ENCODE measurements around the gene FRMD5.
A peak's percentile ranks its signal among the peaks of the same experiment; 100 is the strongest.

The FRMD5 gene

GRCh38 chr15:43923553-43923952 lies 271.5 kb downstream of the FRMD5 start:
- no peak for DNase-seq (ENCODE audit: low read depth)

- DNase-seq (ENCODE audit: low read depth) = no peak
Observed at GRCh38 chr15:43922021-43922420, 273.1 kb downstream of the FRMD5 start.

DNA sequence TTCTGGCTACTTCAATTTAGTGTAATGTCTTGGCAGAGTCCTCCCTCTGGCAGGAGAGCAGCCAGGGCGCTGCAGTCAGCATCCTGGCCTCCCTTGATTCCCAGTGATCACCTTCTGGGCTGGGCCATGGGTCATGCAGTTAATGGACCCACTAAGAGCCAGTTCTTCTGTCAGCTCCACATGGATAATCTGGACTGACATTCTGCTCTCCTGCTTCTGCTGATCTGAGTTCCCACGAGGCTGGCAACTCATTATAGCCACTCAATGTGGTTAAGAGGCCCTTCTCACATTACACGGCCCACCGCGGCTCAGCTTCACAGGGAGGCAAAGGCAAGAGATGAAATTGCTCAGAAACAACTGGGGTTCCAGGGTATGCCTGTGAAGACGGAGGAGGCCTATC lies 274.3 kb downstream of the FRMD5 start:
- no peak for DNase-seq (ENCODE audit: low read depth)

GRCh38 chr15:43920254-43920600 lies 274.8 kb downstream of the FRMD5 start:
- DNase-seq (ENCODE audit: low read depth) = no peak

- no peak for DNase-seq (ENCODE audit: low read depth)
Observed at GRCh38 chr15:43919540-43920253, 275.4 kb downstream of the FRMD5 start.

GRCh38 chr15:43918717-43919116 lies 276.4 kb downstream of the FRMD5 start:
- DNase-seq (ENCODE audit: low read depth) = no peak

DNA sequence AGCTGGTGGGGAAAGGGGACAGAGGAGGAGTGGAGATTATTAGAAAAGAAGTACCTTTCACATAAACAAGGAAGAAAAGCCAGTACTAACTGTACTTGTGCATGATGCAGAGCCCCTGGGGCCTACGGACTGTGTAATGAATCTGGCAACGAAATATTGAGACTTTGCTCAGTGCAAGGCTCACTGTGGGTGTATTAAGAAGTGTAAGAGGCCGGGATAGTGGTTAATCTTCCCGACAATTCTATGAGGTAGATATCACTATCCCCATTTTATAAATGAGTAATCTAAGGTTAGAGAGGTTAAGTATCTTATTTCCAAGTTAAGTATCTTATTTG lies 278.8 kb downstream of the FRMD5 start:
- DNase-seq (ENCODE audit: low read depth) = no peak

DNA sequence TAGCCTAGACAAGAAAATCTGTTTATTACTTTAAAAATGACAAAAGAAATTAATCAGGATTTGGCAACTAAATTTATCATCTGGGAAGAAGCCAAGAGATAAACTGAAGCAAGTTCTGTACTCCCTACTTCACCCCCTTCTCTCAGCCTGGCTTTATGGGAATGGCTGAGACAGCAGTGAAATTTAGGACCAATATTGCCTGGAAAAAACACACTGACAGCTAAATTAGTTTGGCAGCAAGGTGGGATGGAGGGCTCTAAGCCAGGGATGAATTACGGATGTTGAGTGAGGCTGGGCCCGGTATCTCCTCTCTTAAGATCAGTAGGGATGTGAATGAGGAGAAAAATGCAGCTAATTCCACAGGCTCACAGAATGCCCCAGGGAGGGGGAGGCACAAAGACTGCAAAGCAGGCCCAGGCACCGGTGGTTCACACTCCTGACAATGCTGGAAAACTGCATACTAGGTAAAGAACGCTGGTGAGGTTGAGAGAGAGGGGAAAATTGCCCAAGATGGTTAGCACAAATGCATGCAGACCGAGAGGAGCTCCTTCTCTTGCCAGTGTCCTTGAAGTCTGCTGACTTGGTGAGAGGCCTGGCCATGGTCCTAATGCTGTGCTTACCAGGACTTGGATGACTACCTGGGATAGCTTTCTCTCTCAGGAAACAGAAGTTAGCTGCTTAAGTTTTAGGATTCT lies 279.3 kb downstream of the FRMD5 start:
- no peak for DNase-seq (ENCODE audit: low read depth)

GRCh38 chr15:43913941-43914340 lies 281.1 kb downstream of the FRMD5 start:
- no peak for DNase-seq (ENCODE audit: low read depth)

DNA sequence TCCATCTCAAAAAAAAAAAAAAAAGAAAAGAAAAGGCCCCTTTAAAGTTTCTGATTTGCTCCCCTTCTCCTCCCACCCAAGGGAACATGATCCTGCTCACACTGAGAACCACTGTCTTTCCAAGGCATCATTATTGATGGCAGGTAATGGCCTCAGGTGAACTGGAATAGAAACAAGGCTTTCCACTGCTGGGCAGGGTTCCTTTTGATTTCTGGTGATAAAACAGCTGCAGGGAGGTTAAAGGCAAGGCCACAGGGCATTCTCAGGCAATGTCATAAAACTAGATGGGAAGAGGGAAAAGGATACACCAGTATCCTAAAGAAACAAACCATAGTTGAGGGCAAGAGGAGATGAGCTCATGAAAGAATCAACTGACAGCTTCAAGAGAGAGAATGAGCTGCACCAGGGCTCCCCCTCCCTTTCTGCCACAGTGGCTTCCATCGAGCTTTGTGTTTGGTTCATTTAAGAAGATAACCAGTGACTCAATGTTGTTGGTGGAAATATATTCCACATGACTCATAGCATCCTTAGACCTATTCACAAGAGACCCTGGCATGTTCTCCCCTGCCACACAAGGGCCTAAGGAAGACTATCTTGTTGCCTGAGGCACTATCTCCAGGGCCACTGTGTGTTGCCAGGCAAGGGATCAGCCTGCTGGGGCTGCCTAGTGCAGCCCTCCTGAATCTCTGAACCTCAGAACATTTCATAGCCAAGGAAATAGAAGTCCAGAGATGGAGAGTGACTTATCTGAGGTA lies 281.9 kb downstream of the FRMD5 start:
- DNase-seq (ENCODE audit: low read depth) = no peak

- no peak for DNase-seq (ENCODE audit: low read depth)
Observed at GRCh38 chr15:43912208-43912607, 282.9 kb downstream of the FRMD5 start.

GRCh38 chr15:43911235-43911781 lies 283.8 kb downstream of the FRMD5 start:
- DNase-seq (ENCODE audit: low read depth) = no peak

DNA sequence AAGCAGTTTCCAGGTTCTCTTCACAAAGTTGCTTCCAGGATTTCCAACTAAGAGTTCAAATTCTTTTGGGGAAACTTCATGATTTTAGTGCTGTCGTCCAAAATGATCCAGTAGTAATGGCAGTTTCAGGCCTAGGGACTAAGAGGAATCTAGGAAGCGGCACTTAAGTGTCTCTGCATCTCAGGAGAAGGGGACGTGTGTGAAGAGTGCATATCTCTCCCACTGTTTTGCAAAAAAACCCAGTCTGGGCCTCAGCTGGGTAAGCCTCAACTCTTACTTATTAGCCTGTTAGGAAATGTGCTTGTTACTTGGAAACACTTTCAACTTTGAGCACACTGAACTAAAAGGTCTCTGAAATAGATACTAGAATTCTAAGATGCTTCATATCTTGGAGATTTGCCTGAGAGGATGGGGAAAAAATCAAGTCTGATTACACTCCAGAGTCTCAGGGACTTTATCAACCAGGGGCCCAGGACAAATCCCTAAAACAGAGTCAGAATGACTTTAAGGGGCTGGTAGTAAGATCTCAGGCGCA lies 286.5 kb downstream of the FRMD5 start:
- no peak for DNase-seq (ENCODE audit: low read depth)

GRCh38 chr15:43905755-43906154 lies 289.3 kb downstream of the FRMD5 start:
- DNase-seq (ENCODE audit: low read depth) = no peak

- peak; percentile 14 for DNase-seq (ENCODE audit: low read depth)
Observed at GRCh38 chr15:43903864-43904290, 291.2 kb downstream of the FRMD5 start.

- no peak for DNase-seq (ENCODE audit: low read depth)
Observed at GRCh38 chr15:43901495-43901894, 293.6 kb downstream of the FRMD5 start.

GRCh38 chr15:43900996-43901395 lies 294.1 kb downstream of the FRMD5 start:
- DNase-seq (ENCODE audit: low read depth) = no peak

GRCh38 chr15:43899928-43900327 lies 295.1 kb downstream of the FRMD5 start:
- no peak for DNase-seq (ENCODE audit: low read depth)

DNA sequence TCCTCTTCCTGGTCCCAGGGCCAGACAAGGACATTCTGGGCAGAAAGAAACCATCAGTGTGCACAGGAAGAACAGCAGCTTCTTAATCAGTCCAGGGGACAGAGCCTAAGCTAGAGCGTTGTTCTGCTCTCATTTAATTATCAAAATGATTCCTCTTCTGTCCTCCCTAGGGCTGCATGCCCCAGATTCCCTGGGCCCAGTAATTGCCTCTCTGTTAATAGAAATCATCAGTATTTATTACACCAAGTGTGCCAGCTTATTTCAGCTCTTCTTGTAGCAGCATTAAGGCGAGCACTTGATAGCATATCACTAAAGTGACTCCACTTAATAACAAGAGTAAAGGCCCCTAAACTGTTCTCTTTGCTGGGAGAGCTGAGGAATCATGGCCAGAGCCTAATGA lies 296.2 kb downstream of the FRMD5 start:
- DNase-seq (ENCODE audit: low read depth) = no peak

DNA sequence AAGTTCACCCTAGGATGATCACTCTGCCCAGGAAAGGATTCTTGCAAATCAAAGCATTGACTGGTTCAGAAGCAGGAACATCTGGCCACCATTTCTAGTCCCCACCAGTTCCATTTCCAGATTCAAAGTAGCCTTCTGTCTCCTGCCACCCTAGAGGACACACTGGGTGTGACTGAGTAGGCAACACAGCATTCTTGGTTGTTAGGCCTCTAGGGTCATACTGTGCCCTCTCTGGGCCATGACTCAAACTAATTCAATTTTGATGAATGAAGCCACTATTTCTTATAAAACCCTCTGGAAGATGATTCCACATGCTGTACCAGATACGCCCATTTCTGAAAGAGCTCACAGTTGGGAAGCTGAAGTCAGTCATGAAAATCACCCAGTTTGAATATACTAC lies 298.5 kb downstream of the FRMD5 start:
- DNase-seq (ENCODE audit: low read depth) = no peak

DNA sequence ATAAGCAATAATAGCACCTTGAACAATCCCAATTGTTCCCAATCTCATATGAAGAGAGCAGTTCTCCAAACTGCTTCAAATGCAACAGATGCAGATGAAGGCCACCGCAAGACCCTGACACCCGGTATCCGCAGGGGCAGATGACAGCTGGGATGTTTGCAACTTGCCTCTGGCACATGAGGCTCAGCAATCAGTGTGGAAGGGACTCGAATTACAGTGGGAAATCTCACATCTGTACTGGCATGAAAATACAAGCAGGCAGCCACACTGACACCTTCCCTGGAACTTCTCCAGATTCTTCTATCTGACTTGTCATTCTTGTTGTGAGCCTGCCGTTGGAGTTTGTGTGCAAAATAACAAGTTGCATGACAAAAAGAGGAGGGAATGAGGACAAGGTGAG lies 299.5 kb downstream of the FRMD5 start:
- DNase-seq (ENCODE audit: low read depth) = no peak

DNA sequence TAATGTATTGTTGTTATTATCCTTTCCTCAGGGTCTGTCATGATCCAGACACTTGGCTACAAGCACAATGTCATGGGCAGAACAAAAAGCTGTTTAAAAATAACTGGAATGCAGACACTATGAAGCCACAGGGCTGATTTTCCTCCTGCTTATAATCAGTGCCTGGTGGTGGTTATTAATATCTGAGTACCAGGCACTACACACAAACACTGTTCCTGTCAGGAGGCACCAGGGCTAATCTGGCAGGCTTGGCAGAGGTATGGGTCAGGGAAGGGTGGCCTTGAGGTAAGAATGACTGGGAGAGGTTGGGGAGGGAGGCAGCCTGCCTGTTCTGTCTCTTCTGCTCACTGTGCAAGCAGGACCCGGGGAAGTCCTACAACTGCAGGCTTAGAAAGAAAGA lies 301.1 kb downstream of the FRMD5 start:
- no peak for DNase-seq (ENCODE audit: low read depth)

- DNase-seq (ENCODE audit: low read depth) = no peak
Observed at GRCh38 chr15:43889042-43889441, 306.0 kb downstream of the FRMD5 start.
